Superior temporal gyrus (tissue), 1 donor: Measurements from ENCODE around the gene VPS16.
"Not testable (repeated sequence)": the region's sequence is repeated elsewhere in the genome, so short reads cannot be mapped to it uniquely, and the experiment has no call there.

ENCODE experiments used
- DNase-seq: peaks from one replicate; pipeline ENCODE4 v3.0.0-alpha.2; 2016; ENCODE audit errors: extremely low spot score

Gene VPS16

DNA sequence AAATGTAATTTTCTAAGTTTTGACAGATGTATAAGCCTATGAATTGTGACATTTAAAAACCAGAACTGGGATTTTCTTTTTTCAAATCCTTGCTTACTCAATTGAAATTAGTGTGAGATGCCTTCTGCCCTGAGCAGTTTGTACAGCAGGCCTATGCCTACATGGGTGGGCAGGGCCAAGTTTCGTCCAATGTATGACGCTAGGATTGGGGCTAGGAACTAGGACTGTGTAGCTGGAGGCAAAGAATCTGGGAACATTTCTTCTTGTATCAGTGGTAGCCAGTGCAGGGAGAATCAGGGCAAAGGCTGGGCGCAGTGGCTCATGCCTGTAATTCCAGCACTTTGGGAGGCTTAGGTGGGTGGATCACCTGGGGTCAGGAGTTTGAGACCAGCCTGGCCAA is 28.8 kb downstream of the VPS16 start:
- DNase-seq, result no peak

DNA sequence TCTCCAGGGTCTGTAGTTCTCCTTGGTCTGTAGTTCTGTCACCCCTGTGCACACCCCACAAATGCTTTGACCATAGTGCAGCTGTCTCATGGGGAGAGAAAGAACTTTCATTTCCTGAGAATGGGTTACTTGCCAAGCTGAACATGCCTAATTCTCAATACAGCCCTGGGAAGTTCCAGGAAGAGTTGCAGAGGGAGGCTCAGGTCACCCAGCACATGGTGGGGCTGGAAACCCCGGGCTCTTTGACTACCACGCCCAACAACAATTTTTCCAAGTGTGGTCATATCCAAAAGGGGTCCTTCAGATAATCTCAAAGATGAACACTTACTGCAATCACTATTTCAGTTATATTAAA is 30.5 kb downstream of the VPS16 start:
- peak; percentile 6 for DNase-seq

GRCh38 chr20:2871661-2872458 is 31.3 kb downstream of the VPS16 start:
- peak; percentile 14 for DNase-seq

- peak; percentile 66 for DNase-seq
Observed at GRCh38 chr20:2872459-2873009, 32.0 kb downstream of the VPS16 start.

GRCh38 chr20:2873010-2873746 is 32.6 kb downstream of the VPS16 start, which contains the start of gene PTPRA:
Gene PTPRA, plus strand, starts transcription at chr20:2873481. Its CDS starts 90,797 bp downstream, at chr20:2964278.
- peak; percentile 94 for DNase-seq

- DNase-seq, result peak; percentile 28
Observed at GRCh38 chr20:2873747-2874041, 33.1 kb downstream of the VPS16 start.

DNA sequence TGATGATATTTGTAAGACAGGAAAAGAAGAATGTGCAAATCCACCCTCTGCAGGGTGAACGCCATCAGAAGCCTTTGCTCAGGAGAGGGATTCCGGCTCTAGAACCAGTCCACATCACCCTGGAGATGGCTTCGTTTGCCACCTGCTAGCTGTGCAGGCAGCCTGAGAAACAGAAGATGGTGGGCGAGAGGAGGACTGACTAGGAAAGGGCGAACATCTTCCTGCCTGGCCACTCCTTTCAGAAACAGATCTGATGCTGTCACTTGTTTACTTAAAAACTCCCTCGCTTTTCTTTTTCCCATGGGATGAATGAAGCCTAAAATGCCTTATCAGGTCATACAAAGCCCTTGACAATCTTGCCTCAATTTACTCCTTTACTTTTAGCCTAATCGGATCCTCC is 33.9 kb downstream of the VPS16 start:
- peak; percentile 56 for DNase-seq

DNA sequence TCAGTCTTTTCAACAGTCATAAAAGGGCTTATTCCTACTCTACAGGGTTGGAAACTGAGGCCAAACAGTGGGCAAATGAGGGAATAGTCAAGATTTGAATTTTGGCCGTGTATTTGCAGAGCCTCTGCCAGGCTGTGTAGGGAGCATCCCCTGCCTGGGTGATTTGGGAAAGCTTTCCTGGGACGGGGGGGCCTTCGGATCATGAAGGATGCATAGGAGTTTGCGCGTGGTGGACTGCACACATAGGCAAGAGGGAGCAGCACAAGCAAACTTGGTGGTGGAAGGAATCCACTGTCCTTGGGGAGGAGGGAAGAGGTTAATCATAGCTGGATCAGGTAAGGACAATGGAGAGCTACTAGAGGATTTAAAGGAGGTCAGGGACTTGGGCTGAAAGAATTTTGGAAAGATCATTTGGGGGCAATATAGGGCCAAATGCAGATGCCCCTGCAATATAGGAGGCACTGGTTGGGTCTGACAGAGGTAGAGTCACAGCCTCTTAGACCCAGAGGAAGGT is 35.2 kb downstream of the VPS16 start:
- no peak for DNase-seq

- DNase-seq, result peak; percentile 7
Observed at GRCh38 chr20:2878515-2878914, 38.0 kb downstream of the VPS16 start.

DNA sequence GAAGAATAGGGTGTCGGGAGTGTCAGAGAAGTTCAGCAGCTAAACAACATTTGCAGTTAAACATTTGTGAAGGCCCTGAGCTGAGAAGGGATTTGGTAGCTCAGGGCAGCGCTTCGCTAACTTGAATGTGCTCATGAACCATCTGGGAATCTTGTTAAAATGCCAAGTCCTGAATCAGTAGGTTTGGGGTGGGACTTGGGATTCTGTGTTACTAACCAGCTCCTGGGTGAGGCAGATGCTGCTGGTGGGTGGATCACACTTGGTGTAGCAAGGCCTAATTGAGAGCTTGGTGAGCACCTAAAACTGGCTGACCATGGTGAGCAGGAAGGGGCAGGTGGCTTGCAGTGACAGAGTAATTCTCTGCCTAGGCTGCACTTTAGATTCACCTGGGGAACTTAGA is 38.6 kb downstream of the VPS16 start:
- peak; percentile 79 for DNase-seq

DNA sequence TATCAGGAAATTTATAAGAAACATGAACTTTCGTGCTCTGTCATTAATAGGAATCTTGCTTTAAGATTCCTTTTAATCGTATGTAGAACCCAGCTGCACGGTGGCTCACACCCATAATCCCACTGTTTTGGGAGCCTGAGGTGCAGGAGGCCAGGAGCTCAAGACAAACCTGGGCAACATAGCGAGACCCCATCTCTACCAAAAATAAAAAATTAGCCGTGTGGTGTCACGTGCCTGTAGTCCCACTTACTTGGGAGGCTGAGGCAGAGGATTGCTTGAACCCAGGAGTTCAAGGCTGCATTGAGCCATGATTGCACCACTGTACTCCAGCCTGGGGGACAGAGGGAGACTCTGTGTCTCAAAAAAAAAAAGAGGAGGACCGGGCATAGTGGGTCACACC is 40.1 kb downstream of the VPS16 start:
- no peak for DNase-seq

- no peak for DNase-seq
Observed at GRCh38 chr20:2883726-2884637, 43.4 kb downstream of the VPS16 start.

GRCh38 chr20:2887715-2888114 is 47.2 kb downstream of the VPS16 start:
- no peak for DNase-seq

DNA sequence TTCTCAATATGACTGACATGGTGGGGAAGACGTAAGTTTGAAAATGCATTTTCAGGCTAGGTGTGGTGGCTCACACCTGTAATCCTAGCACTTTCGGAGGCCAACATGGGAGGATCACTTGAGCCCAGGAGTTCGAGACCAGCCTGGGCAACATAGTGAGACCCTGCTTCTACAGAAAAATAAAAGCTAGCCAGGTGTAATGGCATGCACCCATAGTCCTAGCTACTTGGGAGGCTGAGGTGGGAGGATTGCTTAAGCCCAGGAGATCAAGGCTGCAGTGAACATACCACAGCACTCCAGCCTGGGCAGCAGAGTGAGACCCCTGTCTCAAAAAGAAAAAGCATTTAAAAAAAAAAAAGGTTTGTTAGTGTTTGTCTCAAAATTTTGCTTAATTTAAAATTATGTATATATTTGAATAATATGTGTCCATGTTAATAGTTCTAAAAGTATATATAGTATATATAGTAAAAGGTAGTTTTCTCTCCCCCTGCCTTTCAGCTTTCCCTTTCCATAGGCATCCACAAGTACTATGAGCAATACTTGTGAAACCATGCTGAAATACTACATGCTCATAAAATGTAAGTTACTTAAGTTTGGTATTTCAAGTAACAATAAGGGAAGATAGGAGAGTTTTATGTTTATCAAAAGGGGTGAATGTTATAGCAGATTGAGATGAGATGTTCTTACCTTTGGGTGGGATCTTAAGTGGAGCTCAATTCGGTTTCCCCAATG is 47.8 kb downstream of the VPS16 start:
- no peak for DNase-seq

GRCh38 chr20:2889209-2889608 is 48.7 kb downstream of the VPS16 start:
- DNase-seq, result no peak

DNA sequence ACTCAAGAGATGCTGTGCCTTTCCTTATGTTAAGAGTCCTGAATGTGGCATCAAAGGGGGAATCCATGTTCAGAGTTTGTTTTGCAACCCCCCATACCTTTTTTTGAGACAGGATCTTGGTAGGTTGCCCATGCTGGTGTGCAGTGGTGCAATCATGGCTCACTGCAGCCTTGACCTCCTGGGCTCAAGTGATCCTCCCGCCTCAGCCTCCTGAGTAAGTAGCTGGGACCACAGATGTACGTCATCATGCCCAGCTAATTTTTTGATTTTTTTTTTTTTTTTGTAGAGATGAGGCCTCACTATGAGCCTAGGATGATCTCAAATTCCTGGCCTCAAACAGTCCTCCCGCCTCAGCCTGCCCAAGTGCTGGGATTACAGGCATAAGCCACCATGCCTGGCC is 49.3 kb downstream of the VPS16 start:
- DNase-seq, result no peak

DNA sequence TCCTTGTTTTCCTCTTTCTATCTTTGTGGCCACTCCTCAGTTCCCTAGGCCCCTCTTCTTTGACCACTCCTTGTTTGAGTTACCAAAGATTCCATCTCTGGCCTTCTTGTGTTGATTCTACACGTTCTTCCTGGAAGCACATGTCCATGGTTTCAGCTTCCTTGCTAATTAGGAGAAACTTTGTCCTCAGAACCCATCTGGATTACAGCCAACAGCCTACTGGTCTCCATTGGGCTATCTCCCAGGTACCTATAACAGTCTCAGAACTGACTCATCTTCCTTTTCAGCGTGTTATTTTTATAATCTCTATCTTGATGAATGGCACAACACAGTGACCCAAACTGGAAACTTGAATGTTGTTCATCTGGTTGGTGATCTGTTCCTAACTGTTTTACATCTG is 50.2 kb downstream of the VPS16 start:
- no peak for DNase-seq

- no peak for DNase-seq
Observed at GRCh38 chr20:2891343-2891742, 50.8 kb downstream of the VPS16 start.

DNA sequence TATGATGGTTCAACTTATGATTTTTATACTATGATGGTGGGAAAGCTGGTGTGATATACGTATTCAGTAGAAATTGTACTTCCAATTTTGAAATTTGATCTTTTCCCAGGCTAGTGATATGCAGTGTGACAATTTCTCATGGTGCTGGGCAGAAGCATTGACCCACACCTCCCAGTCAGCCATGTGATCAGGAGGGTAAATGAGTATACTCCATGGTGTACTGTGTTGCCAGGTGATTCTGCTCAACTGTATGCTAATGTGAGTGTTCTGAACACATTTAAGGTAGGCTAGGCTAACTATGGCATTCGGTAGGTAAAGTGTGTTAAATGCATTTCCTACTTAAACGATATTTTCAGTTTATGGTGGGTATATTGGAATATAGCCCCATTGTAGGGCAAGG is 51.8 kb downstream of the VPS16 start:
- DNase-seq, result no peak

GRCh38 chr20:2894221-2894620 is 53.7 kb downstream of the VPS16 start:
- no peak for DNase-seq

GRCh38 chr20:2895154-2895553 is 54.6 kb downstream of the VPS16 start:
- not testable (repeated sequence) for DNase-seq
